HG03442 (cell line): ENCODE results near the gene SPAG6.

Experiments used
- ATAC-seq: cut with Tn5 transposase; IDR thresholded peaks from one replicate; pipeline ENCODE4 v1.9.1; 2021; ENCODE audit warnings: mild to moderate bottlenecking, moderate library complexity; ENCODE audit not compliant: unreplicated experiment

SPAG6 gene

GRCh38 chr10:22458272-22459038, 113.2 kb downstream of the SPAG6 start:
- ATAC-seq = no peak

DNA sequence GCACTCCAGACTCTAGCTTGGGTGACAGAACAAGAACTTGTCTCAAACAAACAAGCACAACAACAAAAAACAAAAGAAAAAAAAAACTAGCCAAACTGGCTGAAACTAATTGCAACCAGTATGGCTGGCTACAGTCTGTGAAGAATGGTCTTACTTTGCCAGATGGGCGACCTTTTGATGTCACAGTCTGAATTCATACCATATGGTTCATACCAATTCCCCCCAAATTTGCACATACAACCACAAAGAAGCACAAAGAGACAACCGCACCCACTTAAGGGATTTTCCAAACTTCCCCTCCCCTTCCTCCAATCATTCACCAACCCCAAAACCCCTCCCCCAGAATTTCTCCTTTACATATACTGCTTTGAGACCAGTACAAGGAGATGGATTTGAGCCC, 114.2 kb downstream of the SPAG6 start:
- ATAC-seq = no peak

- no peak for ATAC-seq
Observed at GRCh38 chr10:22460101-22460500, 114.8 kb downstream of the SPAG6 start.

- ATAC-seq = no peak
Observed at GRCh38 chr10:22460531-22461403, 115.5 kb downstream of the SPAG6 start.

- no peak for ATAC-seq
Observed at GRCh38 chr10:22461891-22462290, 116.6 kb downstream of the SPAG6 start.

- ATAC-seq = no peak
Observed at GRCh38 chr10:22463255-22463654, 118.0 kb downstream of the SPAG6 start.

GRCh38 chr10:22464966-22465629, 119.8 kb downstream of the SPAG6 start:
- ATAC-seq = no peak

GRCh38 chr10:22466763-22467334, 121.6 kb downstream of the SPAG6 start:
- ATAC-seq = no peak
